Stimulated activated CD4-positive, alpha-beta T cell treated with anti-CD3 and anti-CD28 coated beads, Interleukin-15, amount 100 ng/mL, for 24 hours (primary cell): Measurements from ENCODE around the gene TOR1B.

Source experiments
- DNase-seq: peaks from one replicate; pipeline ENCODE4 v3.0.0-alpha.2; 2020

TOR1B gene

DNA sequence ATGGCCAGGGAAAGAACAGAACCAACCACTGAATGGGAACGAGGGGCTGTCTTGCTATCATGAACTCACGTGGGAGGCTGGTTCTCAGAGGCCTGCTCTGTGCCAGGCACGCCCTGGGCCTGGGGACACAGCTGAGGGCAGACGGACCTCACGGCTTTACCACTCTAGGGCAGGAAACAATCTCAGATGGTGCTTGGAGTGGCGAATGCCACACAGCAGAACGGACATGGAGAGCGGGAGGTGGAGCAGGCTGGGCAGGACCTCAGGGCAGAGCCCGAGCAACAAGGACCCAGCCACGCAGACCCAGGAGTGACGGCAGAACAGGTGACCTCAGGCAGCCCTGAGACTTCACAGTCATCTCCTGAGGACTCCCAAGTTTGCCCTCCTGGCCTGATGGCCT is 12.3 kb downstream of the TOR1B start:
- no peak for DNase-seq

DNA sequence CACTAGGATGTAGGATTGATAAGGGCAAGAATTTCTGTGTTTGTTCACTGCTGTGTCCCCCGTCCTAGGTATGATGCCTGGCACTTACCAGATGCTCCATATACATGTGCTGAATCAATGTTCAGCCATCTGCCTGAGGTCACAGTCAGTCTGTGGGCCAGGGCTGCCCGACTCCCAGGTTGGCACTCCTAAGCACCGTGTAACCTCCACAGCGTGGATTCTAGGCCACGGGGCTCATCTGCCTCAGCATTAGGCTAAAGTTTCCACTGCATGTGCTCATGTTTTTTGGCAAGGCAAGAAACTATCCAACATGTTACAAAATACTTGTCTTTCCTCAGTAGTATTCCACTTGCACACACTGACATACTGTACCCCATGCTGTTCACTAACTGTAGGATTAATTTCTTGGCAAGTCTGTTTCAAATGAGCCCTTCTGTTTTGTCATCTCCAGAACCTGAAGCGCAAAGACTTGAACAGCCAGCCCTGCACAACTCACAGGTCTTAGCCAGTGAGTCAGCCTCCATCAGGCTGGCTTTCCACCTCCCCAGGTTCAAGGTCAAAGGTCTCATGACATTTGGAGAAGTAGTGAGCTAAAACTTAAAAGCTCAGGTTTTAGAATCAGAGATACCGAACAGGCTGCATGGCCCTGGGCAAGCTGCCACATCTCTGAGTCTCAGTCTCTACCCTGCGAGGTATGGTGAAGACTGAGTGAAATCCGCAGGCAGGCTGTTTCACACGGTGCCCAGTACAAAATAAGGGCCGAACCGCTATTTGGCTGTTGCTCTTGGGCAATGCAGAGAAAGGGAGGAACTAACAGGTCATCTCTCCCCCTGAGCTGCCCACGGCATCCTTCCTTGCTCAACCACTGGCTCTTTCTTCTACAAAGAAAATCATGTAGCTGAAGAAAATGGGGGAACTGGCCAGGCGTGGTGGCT is 13.8 kb downstream of the TOR1B start:
- no peak for DNase-seq

DNA sequence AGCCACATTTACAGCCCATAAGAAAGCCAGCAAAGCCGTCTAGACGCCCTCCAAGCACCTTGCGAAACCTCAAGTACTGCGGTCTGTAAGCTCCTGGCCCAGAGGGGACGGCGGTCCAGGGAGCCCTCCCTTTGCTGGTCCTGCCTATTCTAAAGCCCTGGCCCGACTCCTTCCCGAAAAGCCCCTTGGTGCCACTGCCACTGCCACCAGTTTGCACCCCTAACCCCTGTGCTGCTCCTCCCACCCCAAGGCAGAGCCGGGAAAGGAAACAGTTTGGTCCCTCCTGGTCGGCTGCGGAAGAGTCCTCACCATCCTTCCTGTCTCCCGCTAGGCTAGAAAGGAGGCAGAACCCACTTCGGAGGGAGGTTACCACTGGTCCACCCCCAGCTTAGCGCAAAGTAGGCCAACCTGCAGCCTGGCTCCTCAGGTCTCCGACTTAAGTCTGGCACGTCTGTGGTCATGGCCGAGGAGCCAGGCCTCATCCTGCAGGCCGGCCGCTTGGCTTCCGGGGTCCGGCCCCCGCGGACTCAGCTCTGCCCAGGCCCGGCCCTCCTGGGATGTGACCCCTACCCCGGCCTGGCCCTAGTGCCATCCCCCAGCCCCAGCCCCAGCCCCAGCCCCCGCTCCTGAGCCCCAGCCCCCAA is 20.0 kb downstream of the TOR1B start:
- DNase-seq, result peak; percentile 30

DNA sequence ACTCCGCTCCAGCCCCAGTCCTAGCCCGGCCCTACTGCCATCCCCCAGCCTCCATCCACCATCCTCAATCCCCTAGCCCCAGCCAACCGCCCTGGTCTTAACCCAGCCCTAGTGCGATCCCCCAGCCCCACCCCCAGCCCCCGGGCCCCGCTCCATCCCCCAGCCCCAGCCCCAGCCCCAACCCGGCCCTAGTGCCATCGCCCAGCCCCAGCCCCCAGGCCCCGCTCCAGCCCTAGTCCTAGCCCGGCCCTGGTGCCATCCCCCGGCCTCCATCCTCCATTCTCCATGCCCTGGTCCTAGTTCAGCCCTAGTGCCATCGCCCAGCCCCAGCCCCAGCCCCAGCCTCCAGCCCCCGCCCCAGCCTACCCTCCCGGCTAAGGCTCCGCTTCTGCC is 20.6 kb downstream of the TOR1B start:
- DNase-seq, result no peak

DNA sequence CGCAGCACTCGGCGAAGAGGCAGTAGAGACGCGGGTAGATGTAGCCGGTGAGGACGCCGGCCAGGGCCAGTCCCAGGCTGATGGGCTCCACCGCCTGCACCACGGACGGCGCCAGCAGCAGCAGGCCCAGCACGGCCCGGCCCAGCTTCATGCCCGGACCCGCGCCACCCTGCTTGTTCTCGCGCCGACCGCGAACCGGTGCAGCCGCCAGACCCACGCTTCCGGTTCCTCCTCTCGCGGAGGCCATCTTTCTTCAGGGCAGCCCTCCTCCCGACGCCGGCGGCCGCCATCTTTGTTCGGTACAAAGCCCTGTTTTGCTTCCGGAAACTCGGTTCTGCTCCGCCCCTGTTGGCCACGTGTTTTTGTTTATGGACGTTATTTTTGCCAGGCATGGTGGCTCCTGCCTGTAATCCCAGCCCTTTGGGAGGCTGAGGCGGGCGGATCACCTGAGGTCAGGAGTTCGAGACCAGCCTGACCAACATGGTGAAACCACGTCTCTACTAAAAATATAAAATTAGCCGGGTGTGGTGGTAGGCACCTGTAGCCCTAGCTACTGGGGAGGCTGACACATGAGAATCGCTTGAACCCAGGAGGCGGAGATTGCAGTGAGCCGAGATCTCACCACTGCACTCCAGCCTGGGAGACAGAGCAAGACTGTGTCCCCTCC is 21.1 kb downstream of the TOR1B start, which contains the start of gene TOR1A:
Gene TOR1A, minus strand, starts transcription at position 202 of the 667 bp plus-strand sequence. Its CDS starts 51 bp downstream, at position 151.
- peak; percentile 95 for DNase-seq

DNA sequence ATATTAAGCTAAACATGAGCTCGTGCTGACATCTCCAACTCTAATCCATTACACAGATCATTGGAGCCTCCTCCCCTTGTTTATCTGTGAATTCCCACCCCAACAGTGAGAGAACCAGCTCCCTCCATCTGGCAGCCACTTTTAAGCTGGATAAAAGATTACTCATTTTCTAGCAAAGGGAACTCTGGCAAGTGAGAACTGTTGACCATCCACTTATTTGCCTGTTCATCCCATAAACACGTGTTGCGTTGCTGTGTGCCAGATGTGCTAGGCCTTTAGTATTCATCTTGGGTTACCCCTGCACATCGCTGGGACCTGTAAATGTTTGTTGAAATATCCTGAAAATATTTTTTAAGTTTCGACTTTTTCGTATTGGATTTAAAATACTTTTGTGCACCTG is 23.4 kb downstream of the TOR1B start:
- no peak for DNase-seq

DNA sequence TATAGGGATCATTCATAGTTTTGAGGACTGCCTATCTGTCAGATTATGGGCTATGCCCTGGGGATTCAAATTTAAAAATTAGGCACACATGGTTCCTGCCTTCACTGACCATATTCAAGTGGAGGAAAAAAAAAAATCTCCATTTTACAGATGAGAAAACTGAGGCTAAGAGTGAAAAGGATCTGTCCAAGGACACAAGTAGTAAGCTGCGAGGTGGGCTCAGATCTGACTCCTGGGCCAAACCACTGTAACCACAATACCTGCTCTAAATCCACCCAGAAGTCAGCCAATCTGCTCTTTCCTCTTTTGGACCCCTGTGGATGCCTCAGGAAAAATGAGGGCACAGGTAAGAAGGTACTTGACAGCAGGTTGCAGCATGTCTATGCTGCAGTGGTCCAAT is 23.8 kb downstream of the TOR1B start:
- no peak for DNase-seq

DNA sequence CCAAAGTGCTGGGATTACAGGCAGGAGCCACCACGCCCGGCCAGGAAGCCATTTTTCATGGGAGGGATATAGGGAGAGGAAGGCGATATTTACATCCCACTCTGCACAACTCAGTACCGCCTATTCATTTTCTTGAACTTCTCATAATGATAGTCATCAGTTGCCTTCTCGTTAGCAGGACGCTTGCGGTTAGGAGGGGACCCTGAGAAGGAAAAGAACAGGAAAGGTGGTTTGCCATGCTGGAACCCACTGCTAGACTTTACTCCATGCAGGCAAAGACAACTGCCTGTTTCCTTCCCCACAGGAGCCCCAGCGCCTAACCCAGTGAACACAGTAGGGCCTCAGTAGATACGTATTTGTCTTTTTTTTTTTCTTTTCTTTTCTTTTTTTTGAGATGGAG is 25.1 kb downstream of the TOR1B start:
- no peak for DNase-seq

DNA sequence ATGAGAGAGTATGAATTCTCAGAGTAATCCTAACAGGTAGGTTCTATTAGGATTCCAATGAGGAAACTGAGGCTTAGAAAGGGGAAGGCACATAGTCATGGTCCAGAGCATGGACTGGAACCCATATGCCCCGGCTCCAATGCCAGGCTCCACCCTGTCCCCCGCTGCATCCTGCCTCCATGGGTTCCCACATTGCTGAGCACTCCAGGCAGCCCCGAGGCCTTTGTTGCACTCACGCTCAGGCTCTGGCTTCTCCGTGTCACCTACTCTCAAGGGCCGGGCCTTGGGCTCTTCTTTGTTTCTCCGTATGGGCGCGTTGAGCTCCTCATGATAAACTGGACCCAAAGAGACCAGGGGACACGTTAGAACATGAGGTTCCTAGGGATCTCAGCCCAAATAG is 26.0 kb downstream of the TOR1B start:
- DNase-seq, result no peak

DNA sequence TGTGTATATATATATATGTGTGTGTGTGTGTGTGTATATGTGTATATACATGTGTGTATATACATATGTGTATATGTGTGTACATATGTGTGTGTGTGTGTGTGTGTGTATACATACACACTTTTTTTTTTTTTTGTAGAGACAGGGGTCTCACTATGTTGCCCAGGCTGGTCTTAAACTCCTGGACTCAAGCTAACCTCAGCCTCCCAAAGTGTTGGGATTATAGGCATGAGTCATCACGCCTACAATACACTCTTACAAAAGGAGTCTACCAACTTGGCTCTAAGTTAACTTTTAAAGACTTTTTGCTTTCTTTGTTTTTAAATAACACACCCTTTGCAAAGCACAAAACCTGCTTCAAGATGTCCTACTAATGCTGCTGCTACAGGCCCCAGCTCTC is 30.0 kb downstream of the TOR1B start:
- DNase-seq, result no peak

DNA sequence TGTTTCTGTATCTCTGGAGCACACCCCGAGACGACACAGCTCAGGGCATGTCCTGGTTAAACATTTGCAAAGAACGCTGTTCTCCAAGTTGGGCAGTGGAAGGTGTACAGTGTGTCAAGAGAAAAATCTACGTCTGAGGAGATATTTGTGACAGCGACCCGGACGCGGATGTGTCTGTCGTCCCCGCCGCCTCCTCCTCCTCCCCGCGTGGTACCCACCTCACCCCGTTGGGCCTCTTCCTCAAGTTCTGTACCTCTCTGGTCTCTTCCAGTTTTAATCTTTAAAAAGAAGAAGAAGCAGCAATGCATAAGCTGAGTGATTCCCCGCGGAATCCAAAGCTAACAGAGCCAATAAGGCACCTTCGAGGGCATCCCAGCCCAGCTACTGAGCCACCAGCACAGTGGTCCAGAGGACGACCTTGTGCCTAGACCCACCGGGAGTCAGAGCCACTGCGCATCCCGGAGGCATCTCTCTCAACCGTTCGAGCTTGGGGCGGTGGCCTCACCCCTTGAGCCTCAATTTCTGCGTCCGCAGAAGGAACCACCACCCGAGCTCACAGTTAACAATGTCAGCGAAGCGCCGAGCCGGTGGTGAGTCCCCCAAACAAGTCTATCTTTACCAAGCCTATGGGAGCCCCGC is 31.6 kb downstream of the TOR1B start:
- peak; percentile 64 for DNase-seq

DNA sequence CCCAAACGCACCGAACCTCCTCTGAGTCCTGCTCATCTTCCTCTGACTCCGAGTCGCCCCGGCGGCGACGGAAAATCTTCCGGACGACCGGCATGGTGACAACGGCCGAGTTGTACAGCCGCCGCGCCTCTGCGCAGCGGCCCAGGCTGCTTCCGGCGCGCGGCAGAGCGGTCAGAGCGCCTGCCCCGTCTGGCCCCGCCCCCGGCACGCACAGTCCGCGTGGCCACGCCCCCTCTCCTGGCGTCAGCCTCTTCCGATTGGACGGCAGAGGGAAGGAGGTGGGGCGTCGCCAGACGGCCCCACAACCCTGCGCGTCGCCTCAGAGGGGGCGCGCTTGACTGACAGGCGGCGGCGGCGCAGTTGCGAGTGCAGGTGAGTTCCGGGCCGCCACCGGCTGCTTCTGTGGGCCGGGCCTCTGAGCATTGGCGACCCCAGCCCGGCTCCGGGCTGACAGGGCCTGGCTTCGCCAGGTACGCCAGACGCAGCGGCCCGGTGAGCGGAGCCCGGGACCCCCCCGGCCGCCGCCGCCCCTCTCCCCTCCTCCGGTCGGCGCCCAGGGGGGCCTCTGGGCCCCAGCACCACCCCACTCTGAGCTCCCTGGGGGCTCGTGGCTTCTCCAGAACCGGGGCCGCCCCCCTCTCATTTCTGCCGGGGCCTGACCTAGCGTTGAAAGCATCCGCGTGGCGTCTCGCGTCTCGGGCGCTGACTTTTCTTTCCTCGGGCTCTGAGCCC is 32.3 kb downstream of the TOR1B start, which contains the start of the genes C9orf78 and USP20:
Gene C9orf78, minus strand, starts transcription at position 148 of the 732 bp plus-strand sequence. Its CDS starts 54 bp downstream, at position 94.
Gene USP20, plus strand, starts transcription at position 331 of the 732 bp plus-strand sequence. CDS start 17,098 bp downstream, outside the sequence.
- DNase-seq, result peak; percentile 98

DNA sequence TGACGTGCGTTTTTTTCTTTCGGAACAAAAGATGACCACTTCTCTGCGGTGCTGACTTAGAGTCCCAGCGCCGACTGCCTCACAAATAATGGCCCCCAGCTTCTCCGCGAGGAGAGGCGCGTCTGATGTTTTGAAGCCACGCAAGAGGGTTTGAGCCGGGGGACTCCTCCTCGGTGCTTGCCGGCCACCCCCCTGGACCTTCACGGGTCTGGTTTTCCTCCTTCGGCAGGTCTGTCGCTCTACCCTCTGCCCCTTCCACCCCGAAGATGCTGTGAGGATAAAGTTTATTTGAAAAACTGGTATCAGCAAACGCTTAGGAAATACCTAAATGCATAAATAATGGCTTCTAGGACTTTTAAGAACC is 32.9 kb downstream of the TOR1B start:
- DNase-seq, result no peak

DNA sequence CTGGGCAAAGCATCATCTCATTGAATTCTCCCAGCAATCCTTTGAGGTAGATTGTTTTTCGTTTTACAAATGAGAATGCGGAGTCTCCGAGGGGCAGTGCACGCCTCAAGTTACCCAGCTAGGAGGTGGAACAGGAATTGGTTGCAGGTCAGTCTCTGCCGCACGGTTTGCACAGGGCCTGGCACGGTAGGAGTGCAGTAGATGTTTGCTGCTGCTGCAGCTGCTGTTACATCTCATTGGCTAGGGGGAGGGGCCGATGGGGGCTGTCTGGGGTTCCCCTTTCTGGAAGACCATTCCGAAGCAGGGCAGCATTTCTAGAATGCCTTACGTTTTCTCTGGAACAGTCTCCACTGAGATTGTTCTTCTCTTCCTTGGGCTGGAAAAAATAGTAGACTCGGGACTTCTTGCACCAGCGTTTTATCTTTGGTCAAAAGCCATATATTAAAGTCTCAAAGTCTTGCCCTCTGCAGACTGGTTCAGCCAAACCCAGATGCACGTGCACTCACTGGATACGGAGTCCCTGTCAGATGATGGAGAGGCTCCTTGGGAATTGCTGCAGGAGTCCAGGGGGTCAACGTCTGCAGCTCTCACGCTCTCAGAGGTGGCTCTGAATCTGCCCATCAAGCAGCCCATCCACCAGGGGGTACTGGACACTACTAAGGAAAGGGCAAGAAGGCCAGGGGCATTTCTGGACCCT is 33.5 kb downstream of the TOR1B start:
- peak; percentile 68 for DNase-seq

DNA sequence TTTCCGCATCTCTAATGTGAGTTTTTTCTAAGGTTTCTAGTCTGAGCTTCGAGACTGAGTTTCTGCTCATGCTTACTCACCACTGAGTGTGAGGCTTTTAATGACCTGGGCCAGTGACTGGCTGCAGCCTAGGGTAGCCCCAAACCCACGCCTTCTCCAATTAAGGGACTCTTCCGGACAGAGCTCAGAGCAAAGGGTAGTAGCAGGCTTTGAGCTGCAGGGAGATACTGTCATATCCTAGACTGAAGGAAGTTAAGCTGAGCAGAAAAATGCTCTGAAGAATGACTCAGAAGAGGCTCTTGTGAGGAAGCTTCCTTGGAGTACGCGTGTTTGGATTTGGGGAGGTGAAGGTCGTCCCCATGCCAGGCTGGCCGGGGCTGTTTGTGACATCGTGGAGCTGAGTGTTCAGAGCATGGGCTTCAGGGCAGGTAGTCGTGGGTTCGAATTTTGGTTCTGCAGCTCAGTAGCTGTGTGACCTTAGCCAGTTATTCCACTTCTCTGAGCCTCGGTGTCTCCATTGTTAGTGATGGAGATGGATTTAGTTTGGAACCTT is 35.8 kb downstream of the TOR1B start:
- DNase-seq, result peak; percentile 64

DNA sequence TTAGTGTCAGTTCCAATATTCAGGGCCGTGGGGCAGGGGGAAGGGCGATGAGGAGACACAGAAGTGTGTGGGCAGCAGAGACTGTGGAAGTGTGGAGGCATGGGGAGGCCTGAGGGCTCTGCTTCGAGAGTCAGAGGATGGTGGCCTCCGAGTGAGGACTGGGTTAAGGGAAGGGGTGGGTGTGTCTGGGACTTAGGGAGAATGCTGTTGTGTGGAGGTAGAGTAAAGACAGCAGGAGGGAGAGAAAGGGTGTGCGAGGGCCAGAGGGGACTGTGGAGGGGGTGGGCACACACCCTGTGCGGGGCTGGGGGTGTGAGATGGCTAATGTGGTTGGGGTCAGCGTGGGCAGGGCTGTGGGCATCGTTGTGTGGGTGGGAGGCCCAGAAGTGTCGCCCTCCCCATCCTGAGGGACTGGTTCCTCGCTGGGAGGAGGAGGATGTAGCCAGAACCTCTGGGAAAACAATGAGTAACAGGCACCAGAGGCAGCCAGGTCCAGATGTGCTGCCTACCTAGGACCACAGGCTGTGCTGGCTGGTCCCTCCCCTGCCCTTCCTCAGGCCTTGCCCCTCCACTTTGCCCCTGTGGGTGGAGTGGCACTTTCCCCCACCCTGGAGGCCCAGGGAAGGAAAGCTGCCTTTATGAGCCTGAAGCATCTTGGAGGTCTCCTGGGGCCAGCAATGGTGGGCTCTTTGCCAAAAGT is 36.5 kb downstream of the TOR1B start:
- DNase-seq, result peak; percentile 25

DNA sequence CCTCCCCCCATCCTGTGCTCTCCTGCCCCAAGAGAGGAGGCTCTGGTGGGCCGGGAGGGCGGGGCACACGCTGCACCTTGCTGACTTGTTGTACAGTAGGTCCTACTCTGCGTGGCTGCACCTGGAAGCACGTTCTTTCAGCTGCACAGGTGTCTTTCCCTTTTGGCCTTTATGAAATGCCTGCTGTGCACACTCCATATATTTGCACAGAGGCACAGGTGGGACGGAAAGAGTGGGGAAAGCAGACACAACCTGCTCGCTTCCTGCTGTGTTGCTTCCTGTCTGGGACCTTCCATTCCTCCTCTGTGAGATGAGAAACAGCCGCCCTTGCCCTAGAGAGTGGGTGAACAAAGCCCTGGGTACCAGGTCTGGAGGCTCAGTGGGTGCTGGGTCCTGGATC is 37.0 kb downstream of the TOR1B start:
- no peak for DNase-seq

DNA sequence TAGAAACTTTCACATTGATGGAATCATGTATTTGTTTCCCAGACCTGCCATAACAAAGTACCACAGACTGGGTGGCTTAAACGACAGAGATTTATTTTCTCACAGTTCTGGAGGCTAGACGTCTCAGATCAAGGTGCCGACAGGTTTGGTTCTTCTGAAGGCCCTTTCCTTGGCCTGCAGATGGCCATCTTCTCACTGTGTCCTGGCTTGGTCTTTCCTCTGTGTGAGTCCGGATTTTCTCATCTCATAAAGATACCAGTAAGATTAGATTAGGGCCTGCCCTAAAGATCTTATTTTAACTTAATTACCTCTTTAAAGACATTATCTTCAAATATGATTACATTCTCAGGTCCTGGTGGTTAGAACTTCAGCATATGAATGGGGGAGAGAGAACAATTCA is 38.1 kb downstream of the TOR1B start:
- DNase-seq, result no peak

DNA sequence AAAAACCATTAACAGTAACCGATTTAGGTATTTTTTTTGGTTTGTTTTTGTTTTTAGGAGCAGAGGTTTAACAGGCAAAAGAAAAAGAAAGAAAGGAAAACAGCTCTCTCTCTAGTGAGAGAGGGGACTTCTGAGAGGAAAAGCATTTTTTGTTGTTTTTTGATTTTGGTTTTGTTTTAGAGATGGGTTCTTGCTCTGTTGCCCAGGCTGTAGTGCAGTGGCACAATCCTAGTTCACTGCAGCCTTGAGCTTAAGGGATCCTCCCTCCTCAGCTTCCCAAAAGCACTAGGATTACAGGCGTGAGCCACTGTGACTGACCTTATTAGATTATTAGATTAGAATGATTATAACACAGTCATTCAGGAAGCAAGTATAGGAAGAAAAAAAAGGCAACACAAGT is 42.4 kb downstream of the TOR1B start:
- no peak for DNase-seq

DNA sequence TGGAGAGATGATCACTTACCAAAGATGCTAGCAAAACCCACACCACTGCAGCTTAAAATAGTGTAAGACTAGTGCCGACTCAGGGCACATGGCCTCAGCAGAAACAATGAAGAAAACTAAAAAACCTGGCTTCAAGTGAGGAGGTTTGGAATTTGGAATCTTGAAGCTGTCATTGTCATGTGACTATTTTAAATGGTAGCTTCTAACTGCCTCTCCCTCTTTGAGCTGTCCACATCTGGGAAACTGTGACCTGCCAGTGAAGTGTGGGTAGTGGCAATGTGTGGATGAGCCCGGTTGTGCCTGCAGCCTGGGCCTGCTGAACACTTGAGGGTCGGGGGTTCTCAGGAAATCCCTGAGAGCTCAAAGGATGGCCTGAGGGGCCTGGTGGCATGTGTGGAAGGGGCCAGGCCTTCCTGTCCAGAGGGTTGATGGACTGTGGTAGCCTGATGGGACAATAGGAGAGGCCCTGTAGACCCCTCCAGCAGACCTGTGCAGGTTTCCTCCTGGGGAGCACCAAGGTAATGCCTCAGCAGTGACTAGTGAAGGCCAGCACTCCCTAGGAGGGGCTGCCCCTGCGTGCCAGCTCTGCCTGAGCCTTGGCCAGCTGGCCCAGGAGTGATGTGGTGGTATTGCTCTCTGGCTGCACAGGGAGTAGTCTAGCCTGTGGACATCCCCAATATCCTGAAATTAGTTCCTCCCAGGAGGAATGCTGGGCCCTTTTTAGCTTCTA is 45.9 kb downstream of the TOR1B start:
- DNase-seq, result no peak
